Stimulated activated CD8-positive, alpha-beta memory T cell treated with anti-CD3 and anti-CD28 coated beads, Interleukin-7, amount 100 ng/mL, for 48 hours (primary cell): Measurements from ENCODE around the gene CAND2.

ENCODE experiments used
- DNase-seq, 2 donors: peaks; one replicate each; pipeline ENCODE4 v3.0.0-alpha.2; 2020; ENCODE audit warnings: low read depth in 1 of 2; ENCODE audit errors: extremely low read depth in 1 of 2

CAND2 gene

GRCh38 chr3:12796171-12797123, at the start of gene CAND2:
Gene CAND2 (plus strand): TSS chr3:12796680. CDS start chr3:12796721, 41 bp downstream.
- no peak for DNase-seq

GRCh38 chr3:12748477-12748876, 48.0 kb upstream of the CAND2 start:
- no peak for DNase-seq

DNA sequence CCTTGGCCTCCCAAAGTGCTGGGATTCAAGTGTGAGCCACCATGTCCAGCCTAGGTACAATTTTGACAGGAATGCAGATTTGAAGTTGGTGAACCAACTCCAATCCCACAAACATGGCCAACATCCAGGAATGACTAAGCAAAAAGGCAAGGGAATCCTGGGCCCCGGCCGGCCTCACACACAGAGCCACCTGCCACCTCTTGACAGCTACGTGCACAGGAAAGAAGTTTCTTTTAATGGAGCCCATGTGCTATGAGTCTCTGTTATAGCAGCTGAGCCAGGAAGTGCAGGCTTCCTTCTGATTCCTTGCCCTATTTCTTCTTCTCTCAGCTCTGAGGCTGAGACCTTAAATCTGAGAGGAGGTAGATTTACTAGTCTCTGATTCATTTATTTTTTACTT, 46.3 kb upstream of the CAND2 start:
- no peak for DNase-seq

DNA sequence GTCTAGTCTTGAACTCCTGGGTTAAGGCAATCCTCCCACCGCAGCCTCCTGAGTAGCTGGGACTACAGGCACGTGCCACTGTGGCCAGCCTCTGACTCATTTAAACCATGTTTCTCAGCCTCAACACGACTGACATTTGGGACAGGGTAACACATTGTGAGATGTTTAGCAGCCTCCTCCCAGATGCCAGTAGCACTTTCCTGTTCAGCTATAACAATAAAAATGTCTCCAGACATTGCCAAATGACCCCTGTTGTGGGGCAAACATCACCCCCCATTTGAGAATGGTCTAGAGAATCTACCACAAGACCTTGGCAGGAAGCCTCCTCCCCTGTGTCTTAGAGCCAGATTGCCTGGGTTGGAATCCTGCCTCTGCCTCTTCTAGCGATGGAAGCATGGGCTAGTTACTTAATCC, 45.8 kb upstream of the CAND2 start:
- peak; percentile 15 to 17 for DNase-seq

DNA sequence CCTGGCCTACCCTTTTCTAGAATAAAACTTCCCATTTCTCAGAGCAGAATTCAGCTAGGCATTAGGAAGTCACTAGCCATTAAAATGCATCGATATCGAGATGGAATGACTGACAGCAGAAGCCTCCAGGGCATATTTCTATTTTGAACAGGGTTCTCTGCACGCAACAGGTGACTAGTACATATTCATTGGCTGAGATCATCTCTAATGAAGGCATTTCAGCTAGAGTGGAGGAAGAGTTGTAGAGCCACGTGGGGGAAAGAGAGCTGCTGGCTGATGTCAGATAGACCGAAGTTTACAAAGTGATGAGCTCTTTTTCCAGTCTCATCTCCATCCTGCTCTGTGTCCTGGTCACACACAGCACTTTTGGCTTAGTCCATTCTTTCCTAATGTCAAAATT, 44.9 kb upstream of the CAND2 start:
- DNase-seq: no peak

GRCh38 chr3:12752102-12752501, 44.4 kb upstream of the CAND2 start:
- DNase-seq: no peak

GRCh38 chr3:12752809-12753208, 43.7 kb upstream of the CAND2 start:
- DNase-seq: no peak

- DNase-seq: no peak
These were observed 43.0 kb upstream of the CAND2 start for GRCh38 chr3:12753275-12754028.

DNA sequence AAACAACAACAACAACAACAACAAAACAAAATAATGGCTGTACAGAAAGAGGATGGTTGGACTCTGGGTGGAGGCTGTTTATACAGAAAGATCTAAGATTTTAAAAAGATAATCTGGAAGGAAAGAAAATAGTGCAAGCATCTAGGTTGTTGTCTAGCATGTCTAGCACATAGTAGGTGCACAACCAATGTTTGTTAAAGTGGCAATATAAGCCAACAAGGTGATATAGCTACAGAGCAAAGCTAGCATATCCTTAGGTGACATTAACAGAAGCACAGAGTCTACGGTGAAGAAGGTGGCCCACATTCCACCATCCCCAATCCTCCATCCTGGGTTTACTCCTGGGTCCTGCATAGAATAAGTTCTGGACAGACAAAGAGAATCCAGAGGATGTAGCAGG, 42.2 kb upstream of the CAND2 start:
- DNase-seq: no peak

GRCh38 chr3:12755754-12756153, 40.7 kb upstream of the CAND2 start:
- no peak for DNase-seq

DNA sequence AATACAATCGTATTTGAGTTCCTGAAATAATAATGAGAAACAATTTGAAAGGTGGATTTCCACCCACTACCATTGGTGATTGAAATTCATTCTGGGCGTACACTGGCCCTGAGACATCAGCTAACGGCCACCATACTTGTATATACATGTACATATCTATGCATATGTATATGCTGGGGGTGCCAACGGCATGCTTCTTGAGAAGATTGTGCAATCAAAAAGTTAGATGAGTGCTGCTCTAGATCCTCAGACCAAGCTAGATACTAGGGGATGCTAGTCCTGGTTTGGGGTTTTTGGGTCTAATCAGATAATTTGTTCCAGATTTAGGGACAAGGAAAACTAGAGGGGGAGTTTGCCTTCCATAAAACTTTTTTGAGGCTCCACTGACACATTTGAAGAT, 40.3 kb upstream of the CAND2 start:
- no peak for DNase-seq

- no peak for DNase-seq
These were observed 39.8 kb upstream of the CAND2 start for GRCh38 chr3:12756635-12757034.

GRCh38 chr3:12758025-12758781, 38.3 kb upstream of the CAND2 start:
- no peak for DNase-seq

GRCh38 chr3:12759097-12759679, 37.3 kb upstream of the CAND2 start, which contains the start of gene TMEM40:
Gene TMEM40 (minus strand): TSS chr3:12759259. CDS start chr3:12749832, 9,427 bp downstream.
- DNase-seq: no peak

DNA sequence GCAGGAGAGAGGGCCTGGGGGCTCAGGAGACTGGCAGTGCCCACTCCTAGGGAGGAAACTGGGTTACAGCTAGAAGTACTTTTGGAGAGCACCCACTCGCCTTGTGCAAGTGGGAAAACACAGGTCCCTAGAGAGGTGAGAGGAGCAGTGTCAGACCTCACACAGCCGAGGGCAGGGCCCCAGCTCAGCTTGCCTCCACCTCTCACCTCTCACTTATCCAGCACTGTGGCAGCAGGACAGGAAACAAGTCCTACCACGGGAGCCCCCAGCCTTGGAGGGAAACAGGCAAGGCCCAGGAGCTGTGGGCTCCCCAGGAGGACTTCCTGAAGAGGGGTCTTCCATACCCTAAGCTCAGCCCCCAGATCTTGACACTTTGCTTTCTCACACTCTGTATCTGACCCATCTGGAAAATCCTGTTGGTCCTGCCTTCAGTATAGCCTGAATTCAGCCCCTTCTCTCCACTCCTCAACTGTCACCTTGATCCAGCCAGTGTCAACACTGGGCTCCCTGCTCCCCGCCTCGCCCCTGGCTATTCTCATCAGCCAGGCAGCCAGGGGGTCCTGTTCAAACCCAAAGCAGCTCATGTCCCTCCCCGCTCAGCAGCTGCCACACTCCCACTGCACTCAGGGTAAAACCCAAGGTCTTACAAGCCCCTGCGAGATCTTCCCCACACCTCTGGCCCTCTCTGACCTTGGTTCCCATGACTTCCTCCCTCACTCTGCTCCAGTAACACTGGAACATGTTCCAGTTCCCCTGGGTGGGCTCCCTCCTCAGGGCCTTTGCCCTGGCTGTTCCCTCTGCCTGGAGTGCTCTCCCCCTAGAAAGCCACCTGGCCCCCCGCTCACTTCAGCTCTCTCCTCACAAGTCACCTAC, 36.6 kb upstream of the CAND2 start:
- no peak for DNase-seq

DNA sequence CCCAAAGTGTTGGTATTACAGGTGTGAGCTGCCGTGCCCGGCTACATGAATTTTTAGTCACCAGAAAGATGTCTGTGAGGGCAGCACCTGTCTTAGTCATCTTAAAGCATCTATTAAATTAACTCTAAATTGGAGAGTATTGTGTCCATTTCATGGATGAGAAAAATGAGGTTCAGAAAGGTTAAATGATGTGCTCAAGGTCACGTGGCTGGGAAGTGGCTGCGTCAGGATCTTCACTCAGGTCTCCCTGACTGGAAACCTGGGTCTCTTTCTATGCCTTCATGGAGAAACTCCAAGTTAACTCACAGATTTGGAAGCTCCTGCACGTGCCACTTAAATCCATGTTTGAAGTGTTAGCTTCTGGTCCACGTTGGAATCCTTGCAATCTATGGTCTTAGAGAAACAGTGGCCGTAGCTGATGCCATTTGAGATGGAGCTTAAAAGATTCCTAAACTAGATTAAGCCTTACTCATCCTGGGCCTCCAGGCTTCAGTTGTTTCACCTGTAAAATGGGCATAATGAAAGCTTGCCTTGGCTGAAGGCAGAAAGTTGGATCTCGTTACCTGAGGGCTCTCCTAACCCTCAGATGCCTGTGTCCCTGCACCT, 32.2 kb upstream of the CAND2 start:
- no peak for DNase-seq

GRCh38 chr3:12766541-12766940, 29.9 kb upstream of the CAND2 start:
- DNase-seq: no peak

DNA sequence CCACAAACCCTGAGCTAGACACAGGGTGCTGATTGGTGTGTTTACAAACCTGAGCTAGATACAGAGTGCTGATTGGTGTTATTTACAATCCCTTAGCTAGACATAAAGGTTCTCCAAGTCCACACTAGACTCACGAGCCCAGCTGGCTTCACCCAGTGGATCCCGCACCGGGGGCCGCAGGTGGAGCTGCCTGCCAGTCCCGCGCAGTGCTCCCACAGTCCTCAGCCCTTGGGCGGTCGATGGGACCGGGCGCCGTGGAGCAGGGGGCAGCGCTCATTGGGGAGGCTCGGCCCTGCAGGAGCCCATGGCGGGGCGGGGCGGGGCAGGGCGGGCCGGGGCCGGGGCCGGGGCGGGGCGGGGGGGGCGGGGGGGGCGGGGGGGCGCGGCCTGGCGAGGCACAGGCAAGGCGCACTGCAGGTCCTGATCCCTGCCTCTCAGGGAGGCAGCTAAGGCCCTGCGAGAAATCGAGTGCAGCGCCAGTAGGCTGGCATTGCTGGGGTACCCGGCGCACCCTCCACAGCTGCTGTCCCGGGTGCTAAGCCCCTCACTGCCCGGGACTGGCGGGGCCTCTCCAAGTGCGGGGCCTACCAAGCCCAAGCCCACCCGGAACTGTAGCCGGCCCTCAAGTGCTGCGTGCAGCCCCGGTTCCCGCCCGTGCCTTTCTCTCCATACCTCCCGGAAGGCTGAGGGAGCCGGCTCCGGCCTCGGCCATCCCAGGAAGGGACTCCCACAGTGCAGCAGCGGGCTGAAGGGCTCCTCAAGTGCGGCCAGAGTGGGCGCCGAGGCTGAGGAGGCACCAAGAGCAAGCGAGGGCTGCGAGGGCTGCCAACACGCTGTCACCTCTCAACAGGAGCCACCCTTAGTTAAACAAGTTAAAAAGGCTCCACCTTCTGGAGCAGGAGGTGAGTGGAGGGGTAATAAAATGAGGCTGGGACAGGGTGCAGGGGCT, 27.6 kb upstream of the CAND2 start:
- no peak for DNase-seq
